DOHH2 (cell line): Measurements from ENCODE around the gene PLPP3.

Experiments
- EZH2phosphoT487 ChIP-seq: fragments of 200-600 bp; sonication (generic); IDR thresholded peaks from 2 replicates; pipeline ENCODE4 v1.6.1; 2017; ENCODE audit warnings: borderline replicate concordance, mild to moderate bottlenecking, antibody characterized with exemption, low read length, moderate library complexity, mixed read lengths
- TF ChIP-seq, protein P1 (sequence below): fragments of 200-600 bp; sonication (generic); IDR thresholded peaks from one replicate; pipeline ENCODE4 v1.5.1; 2014; ENCODE audit warnings: antibody characterized with exemption, mild to moderate bottlenecking, low read depth, low read length; ENCODE audit not compliant: poor library complexity, severe bottlenecking

DNA sequence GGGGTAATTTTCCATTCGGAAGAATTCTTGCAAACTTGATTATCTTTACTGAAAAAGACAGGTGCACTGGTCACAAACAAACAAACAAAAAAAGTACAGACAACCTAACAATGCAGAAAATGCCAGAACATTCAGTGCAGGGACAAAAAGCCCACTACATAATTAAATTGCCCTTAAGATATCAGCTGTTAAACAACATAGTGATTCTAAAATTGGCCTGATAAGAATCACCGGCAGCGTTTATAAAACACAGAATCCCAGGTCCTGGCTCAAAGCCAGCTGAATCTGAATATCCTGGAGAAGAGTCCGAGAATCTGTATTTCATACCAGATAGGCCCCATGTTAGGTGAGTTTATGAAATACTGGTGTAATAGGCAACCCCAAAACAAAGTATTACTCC, 6.1 kb downstream of the PLPP3 start:
- TF ChIP-seq, protein P1, sequence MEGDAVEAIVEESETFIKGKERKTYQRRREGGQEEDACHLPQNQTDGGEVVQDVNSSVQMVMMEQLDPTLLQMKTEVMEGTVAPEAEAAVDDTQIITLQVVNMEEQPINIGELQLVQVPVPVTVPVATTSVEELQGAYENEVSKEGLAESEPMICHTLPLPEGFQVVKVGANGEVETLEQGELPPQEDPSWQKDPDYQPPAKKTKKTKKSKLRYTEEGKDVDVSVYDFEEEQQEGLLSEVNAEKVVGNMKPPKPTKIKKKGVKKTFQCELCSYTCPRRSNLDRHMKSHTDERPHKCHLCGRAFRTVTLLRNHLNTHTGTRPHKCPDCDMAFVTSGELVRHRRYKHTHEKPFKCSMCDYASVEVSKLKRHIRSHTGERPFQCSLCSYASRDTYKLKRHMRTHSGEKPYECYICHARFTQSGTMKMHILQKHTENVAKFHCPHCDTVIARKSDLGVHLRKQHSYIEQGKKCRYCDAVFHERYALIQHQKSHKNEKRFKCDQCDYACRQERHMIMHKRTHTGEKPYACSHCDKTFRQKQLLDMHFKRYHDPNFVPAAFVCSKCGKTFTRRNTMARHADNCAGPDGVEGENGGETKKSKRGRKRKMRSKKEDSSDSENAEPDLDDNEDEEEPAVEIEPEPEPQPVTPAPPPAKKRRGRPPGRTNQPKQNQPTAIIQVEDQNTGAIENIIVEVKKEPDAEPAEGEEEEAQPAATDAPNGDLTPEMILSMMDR = no peak
- TF ChIP-seq EZH2phosphoT487 = no peak
